Esophagus squamous epithelium (tissue), 5 donors: ENCODE measurements around the gene C22orf15. TPM values are rescaled to one million over a fixed set of nuclear protein-coding genes. Genes with fewer than 3 reads are reported as not detected.

Experiments
- DNase-seq: peaks from one replicate; lab custom pipeline; 2025; lab: John Stamatoyannopoulos, UW
- H3K27ac ChIP-seq, 4 donors: fragments of 200-600 bp; sonication (generic); one replicate each; pipeline ENCODE4 v1.5.1; 2016 to 2019; ENCODE audit warnings: mild to moderate bottlenecking in 1 of 4
- H3K27me3 ChIP-seq, 4 donors: fragments of 200-600 bp; sonication (generic); 1 replicate in 3 of 4; 2 replicates in 1 of 4; pipeline versions ENCODE4 v1.5.1 to v1.6.0; 2017 to 2021; ENCODE audit warnings: antibody characterized with exemption in 1 of 4
- H3K36me3 ChIP-seq, 3 donors: fragments of 200-600 bp; sonication (generic); one replicate each; pipeline ENCODE4 v1.5.1; 2016 to 2019
- H3K4me1 ChIP-seq, 3 donors: fragments of 200-600 bp; sonication (generic); one replicate each; pipeline ENCODE4 v1.5.1; 2017 to 2019
- H3K4me3 ChIP-seq, 4 donors: fragments of 200-600 bp; sonication (generic); 1 replicate in 3 of 4; 2 replicates in 1 of 4; pipeline ENCODE4 v1.5.1; 2016 to 2019; ENCODE audit warnings: mild to moderate bottlenecking in 2 of 4, moderate library complexity in 1 of 4
- H3K9me3 ChIP-seq, 3 donors: fragments of 200-600 bp; sonication (generic); one replicate each; pipeline ENCODE4 v1.5.1; 2016 to 2019
- CTCF ChIP-seq, 6 experiments: fragments of 450-650 bp in 4 of 6; fragments of 200-600 bp in 2 of 6; sonication (generic) in 2 of 6; IDR thresholded peaks; one replicate each; pipeline ENCODE4 v1.5.1; 2016 to 2019; ENCODE audit warnings: antibody characterized with exemption in 6 of 6, mild to moderate bottlenecking in 4 of 6, moderate library complexity in 4 of 6
- POLR2A ChIP-seq, 4 donors: fragments of 450-650 bp; IDR thresholded peaks; one replicate each; pipeline ENCODE4 v1.6.1; 2017; ENCODE audit warnings: antibody characterized with exemption in 4 of 4, mild to moderate bottlenecking in 4 of 4, moderate library complexity in 3 of 4
- WGBS, 2 donors: methylation state at CpG; one replicate each; pipeline ENCODE4 v1.1.5; 2018; 5-methylcytosine and 5-hydroxymethylcytosine counted together
- intact Hi-C: fragments of 100-400 bp; cut with DNase I; formaldehyde crosslinking; loops from one replicate; pipeline ENCODE4 v1.15.0; 2022
- total RNA-seq, 4 donors: library from RNA; depleted of rRNA; stranded (reverse); fragments of >200 nt; gene quantifications; one replicate each; pipeline ENCODE4 v1.1.0, GENCODE V29; 2016
- donor health status: DM: yes; HTN: yes; CAD: no.

Gene C22orf15
- total RNA-seq, 4 donors from 2014 or later = not detected

DNA sequence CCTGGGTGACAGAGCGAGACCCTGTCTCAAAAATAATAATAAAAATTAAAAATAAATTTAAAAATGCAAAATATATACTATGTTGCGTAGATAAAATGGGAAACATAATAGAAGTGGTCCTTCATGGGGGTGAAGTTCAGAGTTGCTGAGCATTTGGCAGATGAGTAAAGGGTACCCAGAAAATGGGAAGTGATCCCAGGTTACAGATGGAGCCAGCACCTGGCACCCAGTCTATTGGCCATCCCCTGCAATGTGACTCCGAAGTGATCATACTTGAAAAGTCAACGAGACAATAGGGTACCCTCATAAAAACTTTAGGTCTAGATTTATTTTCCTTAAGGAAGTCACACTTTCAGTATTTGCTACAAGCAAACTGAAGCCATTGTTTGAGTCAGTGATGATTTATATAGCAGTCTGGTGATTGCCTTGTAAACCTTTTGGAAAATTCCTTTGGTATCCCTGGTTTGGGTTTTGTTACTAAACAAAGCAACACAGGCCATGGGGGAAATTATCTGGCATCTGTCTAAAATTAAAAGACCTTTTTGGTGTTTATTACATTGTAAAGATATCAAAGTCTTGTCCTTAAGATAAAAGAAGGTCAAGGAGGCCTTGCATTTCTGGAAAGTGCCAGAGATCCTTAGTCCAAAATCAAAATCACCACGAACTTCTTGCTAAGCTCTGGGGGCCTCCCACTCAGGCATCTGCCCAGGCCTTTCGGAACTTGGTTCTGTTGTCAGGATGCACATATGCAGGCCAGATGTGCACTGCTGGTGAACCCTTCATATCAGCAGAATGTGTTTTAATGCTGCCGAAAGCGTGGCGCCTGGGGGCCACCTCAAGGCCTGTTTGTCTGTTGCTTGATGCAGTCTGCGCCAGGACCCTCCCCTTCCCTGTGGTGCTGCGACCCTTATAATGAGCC lies 28.3 kb downstream of the C22orf15 start:
- Histone ChIP-seq H3K4me3 (no peak overlapping the region), H3K27ac (peak overlapping the region in 2 of 4 donors; percentile 11 to 48), H3K36me3 (peaks cover 10 to 58% (median 21%) of the 10 kb centered on the region in 3 donors), H3K4me1 (peaks cover 9 to 62% (median 25%) of the 10 kb centered on the region in 3 donors), H3K9me3 (no peaks in the 10 kb centered on the region), H3K27me3 (no peaks in the 10 kb centered on the region)
- intact Hi-C loops = no loop called here
- TF ChIP-seq CTCF (IDR thresholded peaks at IDR 0.05) = no peak
- TF ChIP-seq POLR2A (IDR thresholded peaks at IDR 0.05) = no peak
- 51 to 68% methylated on average over 6 to 11 of the region's 11 CpGs for WGBS, 2 donors
- DNase-seq = no peak

DNA sequence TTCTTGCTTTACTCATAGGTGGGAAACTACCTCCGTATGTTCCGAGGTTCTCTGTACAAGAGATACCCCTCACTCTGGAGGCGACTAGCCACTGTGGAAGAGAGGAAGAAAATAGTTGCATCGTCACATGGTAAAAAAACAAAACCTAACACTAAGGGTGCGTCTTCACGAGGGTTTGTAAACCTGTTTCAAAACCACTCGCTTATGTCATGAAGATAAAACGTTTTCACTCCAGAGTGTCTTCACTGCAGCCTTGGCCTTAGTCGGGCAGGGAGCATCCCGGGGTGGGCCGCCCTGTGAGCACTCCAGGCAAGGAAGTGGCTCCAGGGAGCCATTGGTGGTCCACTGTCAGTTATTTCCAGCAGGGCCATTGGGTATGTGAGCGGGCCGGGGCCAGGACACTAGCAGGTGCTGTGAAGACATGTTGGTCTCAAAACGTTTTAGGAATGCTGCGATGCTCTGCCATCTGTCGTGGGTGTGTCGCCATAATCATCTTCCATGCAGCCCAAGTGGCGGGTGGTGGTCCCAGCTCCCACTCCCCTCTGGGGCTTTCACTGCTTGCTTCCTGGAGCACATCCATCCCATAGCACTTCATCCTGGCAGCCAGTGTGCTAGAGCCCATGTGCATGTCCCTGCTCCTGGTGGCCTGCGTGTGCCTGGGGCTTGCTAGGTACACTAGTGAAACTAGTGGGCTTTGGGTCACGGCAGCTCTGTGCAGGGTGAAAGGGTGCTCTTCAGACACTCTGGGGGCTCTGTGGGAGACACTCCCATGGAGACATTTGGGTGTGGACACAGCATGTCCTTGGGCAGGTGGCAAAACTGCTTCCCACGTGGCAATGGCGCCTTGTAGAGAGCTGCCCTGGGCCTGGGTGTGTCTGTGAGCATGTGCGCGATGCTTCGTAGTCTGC lies 29.2 kb downstream of the C22orf15 start:
- peak overlapping the region in 2 of 4 donors; percentile 29 to 48 for H3K27ac ChIP-seq
- H3K4me3 ChIP-seq = no peak overlapping the region
- 65 to 71% methylated on average over 11 to 20 of the region's 25 CpGs for WGBS, 2 donors
- peaks cover 17 to 67% (median 26%) of the 10 kb centered on the region in 3 donors for H3K36me3 ChIP-seq
- H3K4me1 ChIP-seq = peaks cover 4 to 55% (median 20%) of the 10 kb centered on the region in 3 donors
- no peaks in the 10 kb centered on the region for H3K27me3 ChIP-seq
- TF ChIP-seq POLR2A (IDR thresholded peaks at IDR 0.05) (no peak), CTCF (IDR thresholded peaks at IDR 0.05) (no peak)
- DNase-seq = no peak
- intact Hi-C loops = no loop called here
- H3K9me3 ChIP-seq = no peaks in the 10 kb centered on the region

DNA sequence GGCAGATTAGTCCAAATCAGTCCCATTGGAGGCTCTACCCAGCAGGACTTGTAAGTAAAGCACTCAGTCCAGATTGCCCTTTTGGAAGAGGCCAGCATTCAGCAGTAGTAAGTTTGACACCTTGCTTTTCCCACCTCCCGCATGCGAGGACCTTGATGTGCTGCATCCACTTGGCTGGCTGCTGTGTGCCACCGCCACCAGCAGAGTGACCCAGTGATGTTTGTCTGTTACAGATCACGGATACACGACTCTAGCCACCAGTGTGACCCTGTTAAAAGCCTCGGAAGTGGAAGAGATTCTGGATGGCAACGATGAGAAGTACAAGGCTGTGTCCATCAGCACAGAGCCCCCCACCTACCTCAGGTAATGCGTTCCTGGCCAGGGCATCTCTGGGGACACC lies 30.5 kb downstream of the C22orf15 start:
- no peak for TF ChIP-seq CTCF (IDR thresholded peaks at IDR 0.05)
- TF ChIP-seq POLR2A (IDR thresholded peaks at IDR 0.05) = no peak
- H3K4me3 ChIP-seq = no peak overlapping the region
- no peaks in the 10 kb centered on the region for H3K9me3 ChIP-seq
- peaks cover 0 to 45% (median 13%) of the 10 kb centered on the region in 3 donors for H3K4me1 ChIP-seq
- no peaks in the 10 kb centered on the region for H3K27me3 ChIP-seq
- DNase-seq = no peak
- 87 to 90% methylated on average over 2 to 5 of the region's 8 CpGs for WGBS, 2 donors
- H3K27ac ChIP-seq = no peak overlapping the region
- peaks cover 24 to 78% (median 27%) of the 10 kb centered on the region in 3 donors for H3K36me3 ChIP-seq
- intact Hi-C loops = no loop called here

GRCh38 chr22:23796461-23796860 lies 33.7 kb downstream of the C22orf15 start:
- no peak for TF ChIP-seq POLR2A (IDR thresholded peaks at IDR 0.05)
- TF ChIP-seq CTCF (IDR thresholded peaks at IDR 0.05) = no peak
- H3K4me1 ChIP-seq = peaks cover 0 to 14% (median 2%) of the 10 kb centered on the region in 3 donors
- no peaks in the 10 kb centered on the region for H3K9me3 ChIP-seq
- no peak for DNase-seq
- H3K4me3 ChIP-seq = no peak overlapping the region
- no peaks in the 10 kb centered on the region for H3K27me3 ChIP-seq
- intact Hi-C loops = no loop called here
- WGBS, 2 donors = 68 to 80% methylated on average over 5 of the region's 5 CpGs
- no peak overlapping the region for H3K27ac ChIP-seq
- H3K36me3 ChIP-seq = peaks cover 42 to 97% (median 47%) of the 10 kb centered on the region in 3 donors
